ENCODE measurements around the gene TMEM267. TPM values are rescaled to one million over a fixed set of nuclear protein-coding genes. Genes with fewer than 3 reads are reported as not detected.
"Not testable (repeated sequence)": the region's sequence is repeated elsewhere in the genome, so short reads cannot be mapped to it uniquely, and the experiment has no call there.

TMEM267 gene
- polyA plus RNA-seq, 3 donors, result 20.0 to 20.7 (median 20.2) TPM

- no peak for DNase-seq (ENCODE audit: low read depth in 3 of 3, low spot score in 2 of 3)
Measured at GRCh38 chr5:43412156-43412555, 71.5 kb downstream of the TMEM267 start, which contains the start of gene CCL28. Gene CCL28 (minus strand): TSS chr5:43412391. CDS start chr5:43412316, 75 bp downstream.

- DNase-seq (ENCODE audit: low read depth in 3 of 3, low spot score in 2 of 3), result no peak
Measured at GRCh38 chr5:43411495-43411894, 72.2 kb downstream of the TMEM267 start.

GRCh38 chr5:43410414-43410813 is 73.3 kb downstream of the TMEM267 start:
- DNase-seq (ENCODE audit: low read depth in 3 of 3, low spot score in 2 of 3), result no peak

GRCh38 chr5:43409809-43410271 is 73.8 kb downstream of the TMEM267 start:
- DNase-seq (ENCODE audit: low read depth in 3 of 3, low spot score in 2 of 3), result no peak

GRCh38 chr5:43402524-43403066 is 81.1 kb downstream of the TMEM267 start:
- DNase-seq (ENCODE audit: low read depth in 3 of 3, low spot score in 2 of 3), result not testable (repeated sequence)

- DNase-seq (ENCODE audit: low read depth in 3 of 3, low spot score in 2 of 3), result no peak
Measured at GRCh38 chr5:43401827-43402226, 81.8 kb downstream of the TMEM267 start.

GRCh38 chr5:43400082-43400481 is 83.6 kb downstream of the TMEM267 start:
- no peak for DNase-seq (ENCODE audit: low read depth in 3 of 3, low spot score in 2 of 3)

GRCh38 chr5:43396762-43397304 is 86.8 kb downstream of the TMEM267 start:
- DNase-seq (ENCODE audit: low read depth in 3 of 3, low spot score in 2 of 3), result peak in 2 of 3 donors; percentile 5 to 20

Other genes with a start within 250 kb of the TMEM267 start
- gene HMGCS1, start 170.5 kb downstream of the TMEM267 start, polyA plus RNA-seq (ENCODE audit: insufficient read length in 3 of 3), result 100 to 1,000 TPM; 112 to 130 (median 113) TPM
- 1 to 10 TPM; 2.1 to 4.4 (median 3.4) TPM for gene CCL28, start 71.5 kb downstream of the TMEM267 start, polyA plus RNA-seq (ENCODE audit: insufficient read length in 3 of 3)
- gene C5orf34, start 31.3 kb upstream of the TMEM267 start, polyA plus RNA-seq (ENCODE audit: insufficient read length in 3 of 3), result 1 to 10 TPM; 4.2 to 5.7 (median 5.2) TPM
- gene PAIP1, start 73.2 kb upstream of the TMEM267 start, polyA plus RNA-seq (ENCODE audit: insufficient read length in 3 of 3), result 100 to 1,000 TPM; 176 to 193 (median 180) TPM
- gene NNT, start 119.3 kb upstream of the TMEM267 start, polyA plus RNA-seq (ENCODE audit: insufficient read length in 3 of 3), result 100 to 1,000 TPM; 124 to 128 (median 126) TPM